Stomach (tissue), 9 donors: Measurements from ENCODE around the gene KCNG2. TPM values are rescaled to one million over a fixed set of nuclear protein-coding genes. Genes with fewer than 3 reads are reported as not detected.

Experiments
- DNase-seq, 2 donors: peaks; one replicate each; pipeline versions ENCODE4 v3.0.0 to v3.0.0-alpha.2; 2013 to 2019
- H3K27ac ChIP-seq, 5 donors: fragments of 200-600 bp in 4 of 5; sonication (generic) in 4 of 5; one replicate each; pipeline ENCODE4 v1.5.1; 2013 to 2019; ENCODE audit warnings: mild to moderate bottlenecking in 1 of 5, moderate library complexity in 1 of 5
- H3K27me3 ChIP-seq, 3 donors: fragments of 200-600 bp; sonication (generic); one replicate each; pipeline ENCODE4 v1.5.1; 2017 to 2019; ENCODE audit warnings: mixed run types in 1 of 3
- H3K36me3 ChIP-seq, 4 donors: fragments of 200-600 bp; sonication (generic); 1 replicate in 3 of 4; 2 replicates in 1 of 4; pipeline ENCODE4 v1.5.1; 2016 to 2019
- H3K4me1 ChIP-seq, 4 donors: fragments of 200-600 bp; sonication (generic); one replicate each; pipeline ENCODE4 v1.5.1; 2016 to 2019
- H3K4me3 ChIP-seq, 4 donors: fragments of 200-600 bp; sonication (generic) in 3 of 4; one replicate each; pipeline ENCODE4 v1.5.1; 2016 to 2019; ENCODE audit warnings: mild to moderate bottlenecking in 1 of 4
- H3K9me3 ChIP-seq, 4 donors: fragments of 200-600 bp; sonication (generic); one replicate each; pipeline ENCODE4 v1.5.1; 2016 to 2019
- CTCF ChIP-seq, 7 experiments: fragments of 450-650 bp in 4 of 7; fragments of 200-600 bp in 3 of 7; sonication (generic) in 3 of 7; IDR thresholded peaks; one replicate each; pipeline ENCODE4 v1.5.1; 2016 to 2019; ENCODE audit warnings: antibody characterized with exemption in 7 of 7, control low read depth in 2 of 7, mild to moderate bottlenecking in 1 of 7
- EP300 ChIP-seq: sonication (generic); formaldehyde crosslinking; IDR thresholded peaks from one replicate; pipeline ENCODE4 v1.6.1; 2017; ENCODE audit warnings: antibody characterized with exemption
- POLR2A ChIP-seq, 4 donors: fragments of 450-650 bp; IDR thresholded peaks; one replicate each; pipeline ENCODE4 v1.6.1; 2016; ENCODE audit warnings: antibody characterized with exemption in 4 of 4, control low read depth in 2 of 4, mild to moderate bottlenecking in 1 of 4, moderate library complexity in 1 of 4
- POLR2AphosphoS5 ChIP-seq, 3 donors: sonication (generic); formaldehyde crosslinking; IDR thresholded peaks; one replicate each; pipeline ENCODE4 v1.6.1; 2016; ENCODE audit warnings: antibody characterized with exemption in 3 of 3
- WGBS, 5 donors: extraction: QIAGEN DNeasy Blood & Tissue Kit in 3 of 5; methylation state at CpG; one replicate each; pipeline versions ENCODE4 v1.1.5 to v1.1.7; 2013 to 2018; 5-methylcytosine and 5-hydroxymethylcytosine counted together
- intact Hi-C: fragments of 100-400 bp; cut with DNase I; formaldehyde crosslinking; loops from one replicate; pipeline ENCODE4 v1.15.1; 2023; ENCODE audit warnings: low total_unique reads
- polyA plus RNA-seq, 3 donors: library from polyadenylated mRNA; stranded (reverse); fragments of 200-250 nt; gene quantifications; one replicate each; pipeline ENCODE4 v1.2.3, GENCODE V29; 2013
- total RNA-seq, 5 donors: library from RNA; depleted of rRNA; stranded (reverse); fragments of >200 nt; gene quantifications; one replicate each; pipeline versions ENCODE4 v1.1.0 to v1.2.3, GENCODE V29; 2014 to 2016
- donor health status: healthy with polysubstance abuse.
- donor health status: Bipolar disorder and iron deficiency.
- donor health status: healthy.

The KCNG2 gene
- total and polyA plus RNA-seq, 8 donors: 0.08 to 2.3 (median 0.92) TPM; not detected in 5

GRCh38 chr18:79792096-79792987 lies 5.4 kb upstream of the KCNG2 start:
- TF ChIP-seq POLR2A (IDR thresholded peaks at IDR 0.05) (no peak), EP300 (no peak), CTCF (IDR thresholded peaks at IDR 0.05) (no peak), POLR2AphosphoS5 (IDR thresholded peaks at IDR 0.05) (no peak)
- WGBS, 5 donors: 78 to 84% (median 80%) methylated on average over 46 of the region's 46 CpGs
- Histone ChIP-seq H3K4me3 (no peak overlapping the region), H3K27me3 (peaks cover 10 to 74% (median 44%) of the 10 kb centered on the region in 3 donors), H3K4me1 (peaks cover 6 to 30% (median 16%) of the 10 kb centered on the region in 4 donors), H3K27ac (peak overlapping the region in 3 of 5 donors; percentile 10 to 73 (median 69)), H3K36me3 (no peaks in the 10 kb centered on the region), H3K9me3 (peaks cover 0 to 6% (median 0%) of the 10 kb centered on the region in 4 donors)
- intact Hi-C loops: no loop called here
- no peak for DNase-seq

- Histone ChIP-seq H3K4me3 (no peak overlapping the region), H3K36me3 (no peaks in the 10 kb centered on the region), H3K27me3 (peaks cover 13 to 74% (median 44%) of the 10 kb centered on the region in 3 donors), H3K4me1 (peaks cover 9 to 33% (median 18%) of the 10 kb centered on the region in 4 donors), H3K9me3 (peaks cover 0 to 5% (median 0%) of the 10 kb centered on the region in 4 donors), H3K27ac (peak overlapping the region in 2 of 5 donors; percentile 69 to 73)
- WGBS, 5 donors: 53 to 62% (median 57%) methylated on average over 4 of the region's 4 CpGs
- TF ChIP-seq POLR2A (IDR thresholded peaks at IDR 0.05): no peak
- no peak for TF ChIP-seq POLR2AphosphoS5 (IDR thresholded peaks at IDR 0.05)
- no peak for TF ChIP-seq CTCF (IDR thresholded peaks at IDR 0.05)
- no peak for TF ChIP-seq EP300
- DNase-seq: no peak
- intact Hi-C loops: no loop called here
Measured at GRCh38 chr18:79792988-79793355, 4.8 kb upstream of the KCNG2 start.

- no peak overlapping the region for H3K4me3 ChIP-seq
- no peak for DNase-seq
- no peaks in the 10 kb centered on the region for H3K36me3 ChIP-seq
- 88 to 94% (median 90%) methylated on average over 17 of the region's 17 CpGs for WGBS, 5 donors
- intact Hi-C loops: no loop called here
- H3K9me3 ChIP-seq: no peaks in the 10 kb centered on the region
- H3K27ac ChIP-seq: no peak overlapping the region
- H3K4me1 ChIP-seq: peaks cover 18 to 40% (median 26%) of the 10 kb centered on the region in 4 donors
- TF ChIP-seq CTCF (IDR thresholded peaks at IDR 0.05): no peak
- TF ChIP-seq EP300: no peak
- TF ChIP-seq POLR2AphosphoS5 (IDR thresholded peaks at IDR 0.05): no peak
- no peak for TF ChIP-seq POLR2A (IDR thresholded peaks at IDR 0.05)
- peaks cover 16 to 74% (median 44%) of the 10 kb centered on the region in 3 donors for H3K27me3 ChIP-seq
Measured at GRCh38 chr18:79794846-79795245, 2.9 kb upstream of the KCNG2 start.

- no peak for TF ChIP-seq CTCF (IDR thresholded peaks at IDR 0.05)
- TF ChIP-seq EP300: no peak
- no peak for TF ChIP-seq POLR2A (IDR thresholded peaks at IDR 0.05)
- no peak overlapping the region for H3K27ac ChIP-seq
- 83 to 92% (median 87%) methylated on average over 19 of the region's 19 CpGs for WGBS, 5 donors
- no peaks in the 10 kb centered on the region for H3K36me3 ChIP-seq
- no peaks in the 10 kb centered on the region for H3K9me3 ChIP-seq
- intact Hi-C loops: no loop called here
- no peak overlapping the region for H3K4me3 ChIP-seq
- H3K27me3 ChIP-seq: peaks cover 16 to 74% (median 46%) of the 10 kb centered on the region in 3 donors
- peaks cover 18 to 36% (median 26%) of the 10 kb centered on the region in 4 donors for H3K4me1 ChIP-seq
- DNase-seq: no peak
Measured at GRCh38 chr18:79795446-79795845, 2.3 kb upstream of the KCNG2 start.
